Right lobe of liver (tissue), 6 donors: ENCODE results near the gene CNNM1. TPM values are rescaled to one million over a fixed set of nuclear protein-coding genes. Genes with fewer than 3 reads are reported as not detected.

Source experiments
- ATAC-seq, 4 donors: fragments of 200-7000 bp; cut with Tn5 transposase; one replicate each; pipeline ENCODE4 v1.9.1; 2020; ENCODE audit warnings: mild to moderate bottlenecking in 4 of 4, moderate library complexity in 4 of 4
- DNase-seq, 3 donors: peaks; one replicate each; pipeline ENCODE4 v3.0.0-alpha.2; 2020
- H3K27ac ChIP-seq, 3 donors: fragments of 200-600 bp; one replicate each; pipeline ENCODE4 v1.8.0; 2022
- H3K27me3 ChIP-seq, 2 donors: fragments of 200-600 bp; one replicate each; pipeline ENCODE4 v1.8.0; 2022
- H3K36me3 ChIP-seq, 4 donors: fragments of 200-600 bp; sonication (generic) in 1 of 4; one replicate each; pipeline versions ENCODE4 v1.5.1 to v1.8.0; 2017 to 2022; ENCODE audit warnings: control low read depth in 1 of 4
- H3K4me1 ChIP-seq, 4 donors: fragments of 200-600 bp; sonication (generic) in 1 of 4; one replicate each; pipeline versions ENCODE4 v1.5.1 to v1.8.0; 2017 to 2022; ENCODE audit warnings: control low read depth in 1 of 4
- H3K4me3 ChIP-seq, 3 donors: fragments of 200-600 bp; one replicate each; pipeline ENCODE4 v1.8.0; 2022
- H3K9me3 ChIP-seq, 4 donors: fragments of 200-600 bp; sonication (generic) in 1 of 4; one replicate each; pipeline versions ENCODE4 v1.5.1 to v1.8.0; 2017 to 2022; ENCODE audit warnings: control low read depth in 1 of 4
- POLR2A ChIP-seq: fragments of 450-650 bp; IDR thresholded peaks from one replicate; pipeline ENCODE4 v1.6.1; 2017; ENCODE audit warnings: antibody characterized with exemption, mild to moderate bottlenecking
- WGBS: methylation state at CpG from one replicate; pipeline ENCODE4 v1.1.6; 2018; ENCODE audit warnings: low coverage, low lambda C conversion rate; ENCODE audit not compliant: insufficient coverage; ENCODE audit errors: missing lambda C conversion rate; 5-methylcytosine and 5-hydroxymethylcytosine counted together
- intact Hi-C, 2 donors: fragments of 100-400 bp; cut with DNase I; formaldehyde crosslinking; loops; one replicate each; pipeline versions ENCODE4 v1.11.2 to v1.14.1; 2022
- total RNA-seq, 6 experiments: library from RNA; depleted of rRNA in 2 of 6; stranded (reverse); fragments of >200 nt in 2 of 6; fragmentation: NEBNext Ultra II Directional in 3 of 6; extraction: Animal tissue kit (Norgen Biotek cat#: 25700) in 3 of 6; gene quantifications; one replicate each; pipeline versions ENCODE4 v1.1.0 to v1.2.4, GENCODE V29; 2016 to 2023
- TF ChIP-seq, protein P1 (sequence below), 4 donors: fragments of 200-600 bp in 3 of 4; fragments of 450-650 bp in 1 of 4; IDR thresholded peaks; one replicate each; pipeline versions ENCODE4 v1.5.1 to v1.8.0; 2016 to 2022; ENCODE audit warnings: antibody characterized with exemption in 4 of 4, mild to moderate bottlenecking in 2 of 4
- donor health status: DM: no; HTN: yes; CAD: no.
- donor health status: DM: no; HTN: no; CAD: no.
- donor health status: DM: no; HTN: no; CAD: no.
- donor health status: DM: no; HTN: yes; CAD: no.
- donor health status: DM: no; HTN: yes; CAD: no.

Gene CNNM1
- total RNA-seq, 6 experiments from 2014 or later = 0.12 to 0.40 (median 0.20) TPM

DNA sequence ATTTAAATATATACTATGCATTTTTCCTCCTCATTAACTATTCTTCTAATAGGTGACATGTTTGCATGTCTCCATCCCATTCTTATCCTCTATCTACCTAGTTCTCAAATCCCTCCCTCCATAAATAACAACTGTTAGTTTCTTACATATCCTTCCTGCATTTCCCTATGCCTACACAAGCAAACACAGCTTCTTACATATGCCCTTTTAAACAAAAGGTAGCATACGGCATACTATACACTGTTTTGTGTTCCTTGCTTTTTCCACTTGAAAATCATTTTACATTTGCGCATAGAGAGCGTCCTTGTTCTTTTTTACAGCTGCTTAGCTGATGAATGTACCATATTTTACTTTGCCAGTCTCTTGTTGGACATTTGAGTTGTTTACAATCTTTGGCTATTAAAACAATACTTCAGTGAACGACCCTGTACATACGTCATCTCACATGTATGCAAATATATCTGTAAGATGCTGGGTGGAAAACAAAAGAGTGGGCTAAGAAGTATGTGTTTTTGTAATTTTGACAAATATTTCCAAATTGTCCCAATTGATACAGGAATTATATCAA is 93.5 kb downstream of the CNNM1 start:
- Histone ChIP-seq H3K27me3 (no peaks in the 10 kb centered on the region), H3K9me3 (no peaks in the 10 kb centered on the region), H3K36me3 (peaks cover 6 to 35% (median 13%) of the 10 kb centered on the region in 4 donors), H3K4me3 (no peak overlapping the region), H3K27ac (peak overlapping the region in 2 of 3 donors; percentile 17 to 64), H3K4me1 (peaks cover 2 to 73% (median 25%) of the 10 kb centered on the region in 4 donors)
- intact Hi-C loops = no loop called here
- DNase-seq = no peak
- TF ChIP-seq, protein P1, sequence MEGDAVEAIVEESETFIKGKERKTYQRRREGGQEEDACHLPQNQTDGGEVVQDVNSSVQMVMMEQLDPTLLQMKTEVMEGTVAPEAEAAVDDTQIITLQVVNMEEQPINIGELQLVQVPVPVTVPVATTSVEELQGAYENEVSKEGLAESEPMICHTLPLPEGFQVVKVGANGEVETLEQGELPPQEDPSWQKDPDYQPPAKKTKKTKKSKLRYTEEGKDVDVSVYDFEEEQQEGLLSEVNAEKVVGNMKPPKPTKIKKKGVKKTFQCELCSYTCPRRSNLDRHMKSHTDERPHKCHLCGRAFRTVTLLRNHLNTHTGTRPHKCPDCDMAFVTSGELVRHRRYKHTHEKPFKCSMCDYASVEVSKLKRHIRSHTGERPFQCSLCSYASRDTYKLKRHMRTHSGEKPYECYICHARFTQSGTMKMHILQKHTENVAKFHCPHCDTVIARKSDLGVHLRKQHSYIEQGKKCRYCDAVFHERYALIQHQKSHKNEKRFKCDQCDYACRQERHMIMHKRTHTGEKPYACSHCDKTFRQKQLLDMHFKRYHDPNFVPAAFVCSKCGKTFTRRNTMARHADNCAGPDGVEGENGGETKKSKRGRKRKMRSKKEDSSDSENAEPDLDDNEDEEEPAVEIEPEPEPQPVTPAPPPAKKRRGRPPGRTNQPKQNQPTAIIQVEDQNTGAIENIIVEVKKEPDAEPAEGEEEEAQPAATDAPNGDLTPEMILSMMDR (IDR thresholded peaks at IDR 0.05) = no peak
- TF ChIP-seq POLR2A = no peak
- WGBS = 85% methylated on average over 5 of the region's 5 CpGs
- no peak for ATAC-seq

- WGBS = 91% methylated on average over 1 of the region's 1 CpG
- TF ChIP-seq, protein P1 (IDR thresholded peaks at IDR 0.05) = no peak
- TF ChIP-seq POLR2A = no peak
- Histone ChIP-seq H3K9me3 (no peaks in the 10 kb centered on the region), H3K4me1 (peaks cover 2 to 61% (median 23%) of the 10 kb centered on the region in 4 donors), H3K27ac (no peak overlapping the region), H3K27me3 (no peaks in the 10 kb centered on the region), H3K36me3 (peaks cover 6 to 15% (median 12%) of the 10 kb centered on the region in 4 donors), H3K4me3 (no peak overlapping the region)
- no peak for DNase-seq
- intact Hi-C loops = no loop called here
- no peak for ATAC-seq
Observed at GRCh38 chr10:99424656-99425055, 95.5 kb downstream of the CNNM1 start.

- no peak for TF ChIP-seq POLR2A
- TF ChIP-seq, protein P1 (IDR thresholded peaks at IDR 0.05) = no peak
- ATAC-seq (no peak), DNase-seq (no peak)
- no peaks in the 10 kb centered on the region for H3K9me3 ChIP-seq
- H3K4me3 ChIP-seq = no peak overlapping the region
- intact Hi-C loops = no loop called here
- H3K36me3 ChIP-seq = peaks cover 2 to 10% (median 9%) of the 10 kb centered on the region in 4 donors
- peaks cover 2 to 56% (median 20%) of the 10 kb centered on the region in 4 donors for H3K4me1 ChIP-seq
- 86% methylated on average over 1 of the region's 1 CpG for WGBS
- H3K27ac ChIP-seq = peak overlapping the region in 1 of 3 donors; percentile 92
- no peaks in the 10 kb centered on the region for H3K27me3 ChIP-seq
Observed at GRCh38 chr10:99425204-99425603, 96.0 kb downstream of the CNNM1 start.

DNA sequence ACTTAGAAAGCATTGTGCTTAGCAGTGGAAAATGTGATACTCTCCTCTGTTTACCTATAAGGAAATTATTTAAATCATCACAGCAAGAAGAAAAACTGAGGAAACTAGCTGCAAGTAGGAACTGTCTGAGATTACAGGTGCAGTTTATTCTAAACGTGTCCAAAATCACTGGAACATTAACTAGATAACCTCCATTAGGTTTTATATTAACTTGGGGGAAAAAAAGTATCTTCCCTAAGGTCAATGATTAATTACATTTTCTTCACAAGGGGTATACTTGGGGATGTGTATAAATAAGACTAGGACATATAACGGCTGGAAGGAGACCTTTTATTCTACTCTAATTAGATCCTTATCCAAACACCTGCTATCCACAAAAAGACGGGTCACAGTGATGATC is 97.5 kb downstream of the CNNM1 start:
- Histone ChIP-seq H3K9me3 (no peaks in the 10 kb centered on the region), H3K4me3 (peak overlapping the region in 2 of 3 donors; percentile 84 to 89), H3K27me3 (no peaks in the 10 kb centered on the region), H3K36me3 (peaks cover 0 to 8% (median 8%) of the 10 kb centered on the region in 4 donors), H3K4me1 (peaks cover 2 to 44% (median 16%) of the 10 kb centered on the region in 4 donors), H3K27ac (peak overlapping the region; percentile 33 to 92 (median 88))
- 15% methylated on average over 3 of the region's 3 CpGs for WGBS
- ATAC-seq (peak in 3 of 4 donors; percentile 1 to 25 (median 3)), DNase-seq (no peak)
- intact Hi-C loops = no loop called here
- peak; percentile 30 for TF ChIP-seq POLR2A
- TF ChIP-seq, protein P1 (IDR thresholded peaks at IDR 0.05) = no peak
